A549 (cell line): Measurements from ENCODE around the gene HAS3. TPM values are rescaled to one million over a fixed set of nuclear protein-coding genes. Genes with fewer than 3 reads are reported as not detected.

Source experiments
- ATAC-seq, 2 experiments: fragments of 200-7000 bp in 1 of 2; fragments of >200 bp in 1 of 2; cut with Nextera tagmentation in 1 of 2; cut with Tn5 transposase in 1 of 2; 3 replicates each; pipeline versions ENCODE4 v1.8.0 to v1.9.1; 2018 to 2020; ENCODE audit warnings: mild to moderate bottlenecking in 1 of 2, moderate library complexity in 1 of 2
- CTCF ChIA-PET: fragments of 300-600 bp; sonication (Branson Sonifier 250); formaldehyde crosslinking; extraction: SDS; loops from one replicate; lab custom pipeline; 2021; ENCODE audit warnings: antibody characterized with exemption, inconsistent platforms; lab: Yijun Ruan, JAX
- POLR2A ChIA-PET: fragments of 350-600 bp; formaldehyde crosslinking; extraction: SDS; loops from one replicate; lab custom pipeline; 2021; ENCODE audit warnings: antibody characterized with exemption, inconsistent platforms; lab: Yijun Ruan, JAX
- DNase-seq, 2 experiments: peaks; one replicate each; pipeline versions ENCODE4 v3.0.0 to v3.0.0-alpha.2; 2011 to 2016; ENCODE audit warnings: low read depth in 1 of 2, low spot score in 1 of 2
- FAIRE-seq: peaks from 2 replicates; lab custom pipeline; 2011; peaks lifted over from hg19 to GRCh38; lab: Jason Lieb, UNC
- H3K27ac ChIP-seq, 2 experiments: fragments of >200 bp; sonication (Bioruptor Twin); formaldehyde crosslinking; 3 replicates each; pipeline ENCODE4 v1.5.1; 2016 to 2017
- H3K4me1 ChIP-seq: fragments of >200 bp; sonication (Bioruptor Twin); formaldehyde crosslinking; 3 replicates; pipeline ENCODE4 v1.6.1; 2016
- H3K4me2 ChIP-seq: fragments of >200 bp; sonication (Bioruptor Twin); formaldehyde crosslinking; 3 replicates; pipeline ENCODE4 v1.6.1; 2016
- H3K4me3 ChIP-seq: fragments of >200 bp; sonication (Bioruptor Twin); formaldehyde crosslinking; 3 replicates; pipeline ENCODE4 v1.5.1; 2016
- H3K9me3 ChIP-seq: fragments of >200 bp; sonication (Bioruptor Twin); formaldehyde crosslinking; 3 replicates; pipeline ENCODE4 v1.6.1; 2016
- BCL3 ChIP-seq: fragments of >200 bp; sonication (Bioruptor Twin); formaldehyde crosslinking; IDR thresholded peaks from 3 replicates; pipeline ENCODE4 v1.6.1; 2016
- CBX8 ChIP-seq: fragments of 200-600 bp; sonication (generic); IDR thresholded peaks from 2 replicates; pipeline ENCODE4 v1.6.1; 2016
- CHD4 ChIP-seq: fragments of 200-600 bp; sonication (generic); IDR thresholded peaks from 2 replicates; pipeline ENCODE4 v1.6.1; 2016; ENCODE audit warnings: antibody characterized with exemption, mild to moderate bottlenecking, borderline replicate concordance
- FOXS1 ChIP-seq: fragments of 250-450 bp; sonication (Bioruptor Pico); IDR thresholded peaks from 2 replicates; pipeline ENCODE4 v1.5.0; 2020; ENCODE audit warnings: mild to moderate bottlenecking, moderate library complexity
- GATA3 ChIP-seq: IDR thresholded peaks from 2 replicates; pipeline ENCODE4 v1.6.1; 2012; ENCODE audit warnings: borderline replicate concordance
- HMGXB4 ChIP-seq: fragments of 250-450 bp; sonication (Bioruptor Pico); IDR thresholded peaks from 2 replicates; pipeline ENCODE4 v1.5.0; 2021; ENCODE audit warnings: mild to moderate bottlenecking, moderate library complexity, borderline replicate concordance
- JUNB ChIP-seq: fragments of >200 bp; sonication (Bioruptor Twin); formaldehyde crosslinking; IDR thresholded peaks from 2 replicates; pipeline ENCODE4 v1.6.1; 2016
- KDM1A ChIP-seq: fragments of 200-600 bp; sonication (generic); IDR thresholded peaks from 2 replicates; pipeline ENCODE4 v1.6.1; 2016; ENCODE audit warnings: low read depth, mild to moderate bottlenecking
- MAFK ChIP-seq: fragments of 450-650 bp; IDR thresholded peaks from 2 replicates; pipeline ENCODE4 v1.6.1; 2014; ENCODE audit not compliant: partially characterized antibody
- NPAS2 ChIP-seq: fragments of 250-450 bp; sonication (Bioruptor Pico); IDR thresholded peaks from 2 replicates; pipeline ENCODE4 v1.8.0; 2022; ENCODE audit warnings: mild to moderate bottlenecking, moderate library complexity, borderline replicate concordance
- PHF8 ChIP-seq: fragments of 200-600 bp; sonication (generic); IDR thresholded peaks from 2 replicates; pipeline ENCODE4 v1.6.1; 2016; ENCODE audit warnings: low read depth, mild to moderate bottlenecking, antibody characterized with exemption, moderate library complexity, borderline replicate concordance
- POLR2A ChIP-seq: IDR thresholded peaks from 2 replicates; pipeline ENCODE4 v1.6.1; 2012; ENCODE audit warnings: mild to moderate bottlenecking, low read length
- POLR2AphosphoS2 ChIP-seq: conservative IDR thresholded peaks from 2 replicates; pipeline ENCODE4 v1.6.1; 2012; ENCODE audit warnings: low read length, improper control_type of control experiment, inconsistent platforms
- RAD21 ChIP-seq, 2 experiments: fragments of >200 bp in 1 of 2; sonication (Bioruptor Twin) in 1 of 2; formaldehyde crosslinking in 1 of 2; IDR thresholded peaks in 1 of 2; conservative IDR thresholded peaks in 1 of 2; 2 replicates in 1 of 2; 3 replicates in 1 of 2; pipeline ENCODE4 v1.6.1; 2012 to 2018; ENCODE audit warnings: inconsistent platforms in 1 of 2
- RARB ChIP-seq: fragments of 250-450 bp; sonication (Bioruptor Pico); IDR thresholded peaks from 2 replicates; pipeline ENCODE4 v1.8.0; 2021; ENCODE audit warnings: mild to moderate bottlenecking, moderate library complexity
- RCOR1 ChIP-seq: fragments of 150-350 bp; IDR thresholded peaks from 2 replicates; pipeline ENCODE4 v1.6.1; 2014; ENCODE audit warnings: antibody characterized with exemption, low read length, low read depth
- TP53 ChIP-seq: fragments of 250-450 bp; sonication (Bioruptor Pico); IDR thresholded peaks from 2 replicates; pipeline ENCODE4 v1.5.0; 2021; ENCODE audit warnings: mild to moderate bottlenecking, moderate library complexity
- ZFP36 ChIP-seq: fragments of 450-650 bp; IDR thresholded peaks from 2 replicates; pipeline ENCODE4 v1.6.1; 2014; ENCODE audit warnings: borderline replicate concordance; ENCODE audit not compliant: partially characterized antibody
- WGBS: methylation state at CpG from one replicate; pipeline ENCODE4 v1.1.6; 2017; ENCODE audit errors: missing lambda C conversion rate; 5-methylcytosine and 5-hydroxymethylcytosine counted together
- polyA plus RNA-seq, 4 experiments: library from polyadenylated mRNA; depleted of rRNA in 3 of 4; stranded (reverse); fragments of >200 nt; fragmentation: RNase III in 1 of 4; extraction: RNeasy Plus Mini Kit Qiagen cat#74134 plus additional on column Dnase treatment in 1 of 4; gene quantifications; 2 replicates in 3 of 4; 3 replicates in 1 of 4; pipeline ENCODE4 v1.2.3, GENCODE V29; 2011 to 2017
- TF ChIP-seq, protein P1 (sequence below): fragments of 200-600 bp; sonication (generic); IDR thresholded peaks from 2 replicates; pipeline ENCODE4 v1.6.1; 2016; ENCODE audit warnings: antibody characterized with exemption, mild to moderate bottlenecking, moderate library complexity

The HAS3 gene
- polyA plus RNA-seq, 2 of the 4 experiments (the other 2 are of a cell fraction): 9.1 to 12.4 TPM

- TF ChIP-seq, protein P1, sequence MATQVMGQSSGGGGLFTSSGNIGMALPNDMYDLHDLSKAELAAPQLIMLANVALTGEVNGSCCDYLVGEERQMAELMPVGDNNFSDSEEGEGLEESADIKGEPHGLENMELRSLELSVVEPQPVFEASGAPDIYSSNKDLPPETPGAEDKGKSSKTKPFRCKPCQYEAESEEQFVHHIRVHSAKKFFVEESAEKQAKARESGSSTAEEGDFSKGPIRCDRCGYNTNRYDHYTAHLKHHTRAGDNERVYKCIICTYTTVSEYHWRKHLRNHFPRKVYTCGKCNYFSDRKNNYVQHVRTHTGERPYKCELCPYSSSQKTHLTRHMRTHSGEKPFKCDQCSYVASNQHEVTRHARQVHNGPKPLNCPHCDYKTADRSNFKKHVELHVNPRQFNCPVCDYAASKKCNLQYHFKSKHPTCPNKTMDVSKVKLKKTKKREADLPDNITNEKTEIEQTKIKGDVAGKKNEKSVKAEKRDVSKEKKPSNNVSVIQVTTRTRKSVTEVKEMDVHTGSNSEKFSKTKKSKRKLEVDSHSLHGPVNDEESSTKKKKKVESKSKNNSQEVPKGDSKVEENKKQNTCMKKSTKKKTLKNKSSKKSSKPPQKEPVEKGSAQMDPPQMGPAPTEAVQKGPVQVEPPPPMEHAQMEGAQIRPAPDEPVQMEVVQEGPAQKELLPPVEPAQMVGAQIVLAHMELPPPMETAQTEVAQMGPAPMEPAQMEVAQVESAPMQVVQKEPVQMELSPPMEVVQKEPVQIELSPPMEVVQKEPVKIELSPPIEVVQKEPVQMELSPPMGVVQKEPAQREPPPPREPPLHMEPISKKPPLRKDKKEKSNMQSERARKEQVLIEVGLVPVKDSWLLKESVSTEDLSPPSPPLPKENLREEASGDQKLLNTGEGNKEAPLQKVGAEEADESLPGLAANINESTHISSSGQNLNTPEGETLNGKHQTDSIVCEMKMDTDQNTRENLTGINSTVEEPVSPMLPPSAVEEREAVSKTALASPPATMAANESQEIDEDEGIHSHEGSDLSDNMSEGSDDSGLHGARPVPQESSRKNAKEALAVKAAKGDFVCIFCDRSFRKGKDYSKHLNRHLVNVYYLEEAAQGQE: no peak
- TF ChIP-seq FOXS1 (CRISPR knock-in tag): no peak
- TF ChIP-seq PHF8: no peak
- TF ChIP-seq RARB (CRISPR knock-in tag): no peak
- TF ChIP-seq RCOR1: no peak
- TF ChIP-seq RAD21 (conservative IDR thresholded peaks at IDR 0.05 in 1 of 2, IDR thresholded peaks at IDR 0.05 in 1 of 2): no peak
- no peak for TF ChIP-seq MAFK
Observed at GRCh38 chr16:69118468-69118867, 13.0 kb downstream of the HAS3 start (continued).

DNA sequence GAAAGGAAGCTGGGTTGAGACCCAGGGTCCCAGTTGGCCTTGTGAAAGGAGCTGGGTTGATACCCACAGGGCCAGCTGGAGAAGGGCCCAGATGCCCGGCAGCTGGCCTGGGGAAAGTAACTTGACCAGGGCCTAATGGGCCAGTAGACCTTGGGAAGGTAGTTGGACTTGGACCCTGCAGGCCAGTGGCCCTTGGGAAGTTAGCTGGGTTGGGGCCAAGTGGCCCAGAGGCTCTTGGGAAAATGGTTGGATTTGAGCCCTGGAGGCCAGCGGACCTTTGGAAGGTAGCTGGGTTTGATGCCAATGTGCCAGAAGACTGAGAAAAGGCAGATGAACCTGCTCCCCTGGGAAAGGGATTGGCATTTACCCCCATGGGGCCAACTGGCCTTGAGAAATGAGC is 13.5 kb downstream of the HAS3 start:
- ChIA-PET POLR2A (no interaction called here), CTCF (interaction anchor here (0.8 to 24.8 kb wide), 7 partner anchors 9 to 528 kb away, joined by 3 to 503 read pairs (median 4); partner anchors contain the start of gene HAS3)
- ATAC-seq (no peak), FAIRE-seq (no peak), DNase-seq (no peak)
- no peak overlapping the region for H3K4me2 ChIP-seq
- no peak overlapping the region for H3K4me3 ChIP-seq
- H3K4me1 ChIP-seq: no peaks in the 10 kb centered on the region
- TF ChIP-seq MAFK: no peak
- TF ChIP-seq TP53 (CRISPR knock-in tag): no peak
- TF ChIP-seq KDM1A: no peak
- H3K27ac ChIP-seq: no peak overlapping the region
- H3K9me3 ChIP-seq: no peaks in the 10 kb centered on the region
- WGBS: 91% methylated on average over 2 of the region's 2 CpGs

GRCh38 chr16:69119536-69119935 is 14.1 kb downstream of the HAS3 start:
- DNase-seq (no peak), FAIRE-seq (no peak), ATAC-seq (no peak)
- 91% methylated on average over 2 of the region's 2 CpGs for WGBS
- no peak overlapping the region for H3K27ac ChIP-seq
- no peaks in the 10 kb centered on the region for H3K9me3 ChIP-seq
- no peaks in the 10 kb centered on the region for H3K4me1 ChIP-seq
- ChIA-PET CTCF (interaction anchor here (0.8 to 24.8 kb wide), 7 partner anchors 9 to 529 kb away, joined by 3 to 503 read pairs (median 4); partner anchors contain the start of gene HAS3), POLR2A (no interaction called here)
- TF ChIP-seq ZFP36 (no peak), CHD4 (no peak), CBX8 (no peak), BCL3 (no peak), RARB (CRISPR knock-in tag) (no peak), POLR2A (no peak), NPAS2 (CRISPR knock-in tag) (no peak), MAFK (no peak), GATA3 (no peak)
- H3K4me2 ChIP-seq: no peak overlapping the region
- H3K4me3 ChIP-seq: no peak overlapping the region

DNA sequence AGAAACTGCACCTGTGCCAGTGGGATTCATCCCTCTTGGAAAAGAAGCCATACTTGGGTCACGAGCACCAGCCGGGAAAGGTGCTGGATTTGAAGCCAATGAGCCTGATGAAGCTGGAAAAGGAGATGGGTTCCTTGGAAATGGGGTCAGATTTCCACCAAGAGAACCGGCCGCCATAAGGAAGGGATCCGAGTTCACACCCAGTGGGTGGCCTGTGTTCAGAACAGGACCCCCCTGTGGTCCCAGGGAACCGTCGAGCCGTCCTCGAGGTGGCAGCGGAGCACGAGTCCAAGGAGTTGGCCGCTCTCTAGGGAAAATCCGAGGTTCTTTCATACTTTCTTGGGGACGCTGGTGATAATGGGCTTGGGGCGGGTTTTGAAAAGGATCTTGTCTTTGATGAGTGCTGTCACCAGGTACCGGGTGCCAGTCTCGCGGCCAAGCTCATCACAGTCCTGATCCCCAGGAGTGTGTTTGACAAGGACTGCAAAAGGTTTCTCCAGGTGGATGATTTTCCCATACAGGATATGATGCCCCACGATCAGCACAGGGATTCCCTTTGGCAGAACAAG is 14.7 kb downstream of the HAS3 start:
- H3K27ac ChIP-seq: no peak overlapping the region
- no peak for FAIRE-seq
- H3K4me3 ChIP-seq: no peak overlapping the region
- H3K4me1 ChIP-seq: no peaks in the 10 kb centered on the region
- ATAC-seq: no peak
- POLR2A ChIA-PET: no interaction called here
- CTCF ChIA-PET: interaction anchor here (0.6 to 24.8 kb wide), 9 partner anchors 8 to 596 kb away, joined by 3 to 503 read pairs (median 4); partner anchors contain the start of gene TANGO6
- DNase-seq: no peak
- 95% methylated on average over 14 of the region's 19 CpGs for WGBS
- TF ChIP-seq GATA3 (no peak), HMGXB4 (CRISPR knock-in tag) (no peak), POLR2AphosphoS2 (no peak), JUNB (no peak)
- H3K9me3 ChIP-seq: no peaks in the 10 kb centered on the region
- H3K4me2 ChIP-seq: no peak overlapping the region
